Transverse colon (tissue), 4 donors: Measurements from ENCODE around the gene RPTOR.

Experiments
- CTCF ChIP-seq, 5 experiments: fragments of 200-600 bp in 3 of 5; fragments of 450-650 bp in 2 of 5; sonication (generic) in 3 of 5; IDR thresholded peaks; 1 replicate in 2 of 5; 2 replicates in 3 of 5; pipeline ENCODE4 v1.5.1; 2016 to 2017; ENCODE audit warnings: antibody characterized with exemption in 5 of 5, inconsistent platforms in 3 of 5, mild to moderate bottlenecking in 2 of 5, moderate library complexity in 1 of 5
- EP300 ChIP-seq: sonication (generic); formaldehyde crosslinking; IDR thresholded peaks from one replicate; pipeline ENCODE4 v1.6.1; 2017; ENCODE audit warnings: antibody characterized with exemption, low read depth
- POLR2AphosphoS5 ChIP-seq, 3 donors: sonication (generic); formaldehyde crosslinking; IDR thresholded peaks; one replicate each; pipeline ENCODE4 v1.6.1; 2016; ENCODE audit warnings: antibody characterized with exemption in 3 of 3

GRCh38 chr17:80497726-80498241 lies 46.9 kb upstream of the RPTOR start:
- no peak for TF ChIP-seq CTCF (IDR thresholded peaks at IDR 0.05)
- no peak for TF ChIP-seq EP300
- TF ChIP-seq POLR2AphosphoS5 (IDR thresholded peaks at IDR 0.05), result no peak
